HG02623 (cell line): ENCODE measurements around the gene ZNF823.
A peak's percentile ranks its signal among the peaks of the same experiment; 100 is the strongest.

Experiments used
- ATAC-seq: cut with Tn5 transposase; IDR thresholded peaks from one replicate; pipeline ENCODE4 v1.9.1; 2021; ENCODE audit warnings: moderate library complexity; ENCODE audit not compliant: unreplicated experiment

ZNF823 gene

DNA sequence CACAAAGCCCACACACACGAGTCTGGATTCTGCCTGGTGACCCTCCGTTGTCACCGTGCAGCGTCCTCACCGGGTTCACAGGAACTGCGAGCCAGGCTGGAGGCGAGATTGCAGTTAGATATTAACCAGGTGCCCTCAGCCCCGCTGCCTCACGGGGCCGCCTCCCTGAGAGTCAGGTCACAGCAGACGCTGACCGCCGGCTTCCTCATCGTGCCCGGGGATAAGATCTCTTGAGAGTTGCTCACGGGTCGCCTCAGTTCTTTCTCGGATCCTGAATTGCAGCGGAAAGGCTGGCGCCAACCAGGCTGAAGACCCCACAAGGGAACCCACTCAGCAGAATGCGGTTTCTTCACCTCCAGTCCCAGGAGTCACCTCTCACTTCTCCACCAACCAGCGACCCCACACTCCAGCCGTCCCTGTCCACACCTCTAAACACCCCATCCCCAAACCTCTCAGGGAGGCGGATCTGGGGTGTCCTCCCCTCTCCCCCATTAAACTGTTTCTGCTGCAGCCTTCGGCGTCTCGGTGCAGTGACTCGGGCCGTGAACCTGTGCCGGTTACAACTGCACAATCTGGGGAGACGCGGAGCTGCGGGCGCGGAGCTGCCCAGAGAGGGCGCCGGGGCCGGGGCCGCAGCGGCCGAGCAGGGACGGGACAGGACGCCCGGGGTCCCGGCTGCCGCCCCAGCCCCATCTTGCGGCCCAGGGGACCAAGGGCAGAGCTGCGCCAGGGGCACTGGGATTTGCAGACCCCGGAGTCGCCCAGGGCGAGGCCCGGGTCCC lies 591 bp downstream of the ZNF823 start:
- ATAC-seq, result peak; percentile 32

- ATAC-seq, result no peak
Measured at GRCh38 chr19:11736696-11737095, 2.0 kb downstream of the ZNF823 start.

GRCh38 chr19:11735375-11735774 lies 3.4 kb downstream of the ZNF823 start:
- no peak for ATAC-seq

GRCh38 chr19:11729586-11729985 lies 9.2 kb downstream of the ZNF823 start:
- no peak for ATAC-seq

DNA sequence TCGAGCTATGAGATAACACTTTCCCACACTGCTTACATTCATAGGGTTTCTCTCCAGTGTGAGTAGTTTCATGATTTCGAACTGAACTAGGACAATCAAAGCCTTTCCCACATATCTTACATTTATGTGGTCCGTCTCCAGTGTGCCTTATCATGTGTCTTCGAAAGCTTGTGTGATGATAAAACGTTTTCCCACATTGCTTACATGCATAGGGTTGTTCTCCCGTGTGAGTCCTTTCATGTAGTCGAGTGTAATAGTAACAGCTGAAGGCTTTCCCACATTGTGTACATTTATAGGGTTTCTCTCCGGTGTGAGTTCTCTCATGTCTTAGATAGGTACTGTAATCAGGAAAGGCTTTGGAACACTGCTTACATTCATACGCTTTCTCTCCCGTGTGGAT lies 16.3 kb downstream of the ZNF823 start:
- ATAC-seq, result no peak

GRCh38 chr19:11721681-11722080 lies 17.1 kb downstream of the ZNF823 start:
- no peak for ATAC-seq

DNA sequence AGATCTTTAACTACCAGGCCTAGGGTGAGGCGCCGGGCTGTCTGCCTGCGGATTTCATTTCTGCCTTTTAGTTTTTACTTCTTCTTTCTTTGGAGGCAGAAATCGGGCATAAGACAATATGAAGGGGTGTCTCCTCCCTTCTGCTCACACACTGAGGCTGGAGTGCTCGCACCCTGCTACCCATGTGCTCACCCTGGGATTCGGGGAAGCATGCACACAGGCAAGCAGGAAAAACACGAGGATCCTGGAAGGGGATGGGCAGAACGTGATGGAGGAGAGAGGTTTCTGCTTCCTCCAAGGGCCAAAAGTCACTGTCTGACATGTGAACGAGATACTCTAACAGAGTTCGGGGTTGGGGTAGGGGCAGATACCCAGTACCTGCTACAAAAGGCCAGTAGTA lies 28.4 kb downstream of the ZNF823 start:
- no peak for ATAC-seq

DNA sequence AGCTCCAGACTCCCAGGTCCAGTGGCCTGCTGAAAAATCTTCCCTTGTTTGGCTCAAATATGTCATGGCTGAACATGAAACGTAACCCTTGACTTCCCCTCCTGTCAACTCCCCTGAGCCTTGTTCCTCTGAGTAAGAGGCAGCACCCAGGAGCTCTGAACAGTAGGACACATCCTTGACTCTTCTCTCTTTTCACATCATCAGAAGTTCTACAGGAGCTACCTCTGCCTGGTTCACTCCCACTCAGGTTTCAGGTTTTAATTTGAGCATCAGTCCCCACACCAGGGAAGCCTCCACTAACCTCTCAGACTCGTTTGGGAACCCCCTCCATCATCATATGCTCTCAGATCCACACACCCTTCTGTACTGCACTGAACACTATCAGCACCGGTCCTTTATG lies 30.3 kb downstream of the ZNF823 start:
- no peak for ATAC-seq

DNA sequence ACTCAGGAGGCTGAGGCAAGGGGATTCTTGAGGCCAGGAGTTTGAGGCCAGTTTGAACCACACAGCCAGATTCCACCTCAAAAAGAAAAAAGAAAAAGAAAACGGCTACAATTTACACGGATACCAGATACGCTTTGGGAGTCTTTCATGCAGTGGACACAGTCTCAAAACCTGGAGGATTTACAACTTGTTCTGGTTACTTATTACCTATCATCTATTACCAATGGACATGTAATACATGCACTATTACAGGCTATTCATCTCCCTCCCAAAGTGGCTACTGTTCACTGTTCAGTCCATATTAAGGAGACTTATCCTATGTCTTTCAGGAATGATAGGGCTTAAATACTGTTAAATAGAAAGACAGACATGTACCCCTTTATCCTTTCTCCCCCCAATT lies 33.3 kb downstream of the ZNF823 start:
- no peak for ATAC-seq

DNA sequence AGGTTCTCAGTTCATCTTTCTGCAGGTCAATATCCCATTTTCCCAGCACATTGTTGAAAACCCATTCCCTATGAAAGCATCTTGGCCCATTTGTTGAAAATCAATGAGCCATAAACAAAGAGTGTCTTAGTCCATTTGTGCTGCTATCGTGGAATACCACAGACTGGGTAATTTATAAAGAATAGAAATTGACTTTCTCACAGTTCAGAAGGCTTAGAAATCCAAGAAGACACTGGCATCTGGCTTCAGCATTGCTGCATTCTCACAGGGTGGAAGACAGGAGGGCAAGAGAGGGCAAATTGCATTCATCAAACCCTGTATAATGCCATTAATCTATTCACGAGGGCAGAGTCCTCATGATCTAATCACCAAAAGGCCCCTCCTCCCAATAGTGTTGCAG lies 34.1 kb downstream of the ZNF823 start:
- no peak for ATAC-seq

DNA sequence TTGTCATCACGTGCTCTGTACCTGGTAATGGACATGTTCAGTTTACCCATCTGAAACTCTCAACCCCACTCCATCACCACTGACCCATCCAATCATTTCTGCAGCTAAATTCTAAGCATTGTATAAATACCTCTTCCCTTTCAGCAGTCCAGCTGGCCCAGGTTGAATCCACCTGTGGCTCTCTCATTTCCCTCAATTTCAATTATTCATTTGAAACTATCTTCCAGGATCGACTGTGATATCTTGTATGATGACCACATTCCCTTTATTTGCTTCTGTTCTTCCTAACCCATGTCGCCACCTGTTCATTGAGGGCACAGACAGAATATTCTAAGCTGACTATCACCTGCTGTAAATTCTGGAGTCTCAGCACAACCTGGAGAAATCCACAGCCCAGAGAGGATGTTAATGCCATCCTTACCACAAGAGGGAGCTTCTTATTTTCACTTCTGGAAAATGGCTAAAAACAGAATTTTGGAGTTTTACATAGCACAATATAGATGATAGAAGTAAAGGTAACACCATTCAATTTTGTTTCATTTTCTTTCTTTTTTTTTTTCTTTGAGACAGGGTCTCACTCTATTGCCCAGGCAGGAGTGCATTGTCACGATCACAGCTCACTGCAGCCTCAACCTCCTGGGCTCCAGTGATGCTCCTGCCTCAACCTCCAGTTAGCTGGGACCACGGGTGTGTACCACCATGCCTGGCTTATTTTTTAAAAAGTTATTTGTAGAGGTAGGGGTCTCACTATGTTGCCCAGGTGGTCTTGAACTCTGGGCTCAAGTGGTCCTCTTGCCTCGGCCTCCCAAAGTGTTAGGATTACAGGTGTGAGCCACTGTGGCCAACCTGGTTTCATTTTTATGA lies 38.6 kb downstream of the ZNF823 start:
- ATAC-seq, result no peak

- no peak for ATAC-seq
Measured at GRCh38 chr19:11698231-11698630, 40.5 kb downstream of the ZNF823 start.

DNA sequence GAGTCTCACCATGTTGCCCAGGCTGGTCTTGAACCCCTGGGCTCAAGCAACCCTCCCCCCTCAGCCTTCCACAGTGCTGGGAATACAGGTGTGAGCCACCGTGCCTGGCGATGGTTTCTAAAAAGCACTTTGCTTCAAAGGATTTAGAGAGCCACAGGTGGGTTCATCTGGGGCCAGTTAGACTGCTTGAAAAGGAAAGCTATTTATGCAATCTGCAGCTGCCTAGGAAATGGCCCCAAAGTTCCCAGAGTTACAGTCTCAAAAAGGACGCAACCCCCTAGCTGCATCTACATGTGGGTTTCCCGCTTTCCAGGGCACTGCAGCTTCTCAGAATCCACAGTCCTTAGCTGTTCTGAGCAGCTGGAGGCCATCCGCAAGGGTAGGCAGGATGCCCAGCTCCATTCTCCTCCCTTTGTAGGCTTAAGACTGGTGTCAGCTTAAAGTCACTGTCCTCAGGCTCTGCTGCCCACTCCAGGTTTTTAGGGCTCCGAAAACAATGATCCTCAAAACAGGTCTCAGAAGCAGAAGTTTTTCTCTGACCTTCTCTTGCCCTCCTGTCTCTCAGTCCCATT lies 41.4 kb downstream of the ZNF823 start:
- no peak for ATAC-seq

DNA sequence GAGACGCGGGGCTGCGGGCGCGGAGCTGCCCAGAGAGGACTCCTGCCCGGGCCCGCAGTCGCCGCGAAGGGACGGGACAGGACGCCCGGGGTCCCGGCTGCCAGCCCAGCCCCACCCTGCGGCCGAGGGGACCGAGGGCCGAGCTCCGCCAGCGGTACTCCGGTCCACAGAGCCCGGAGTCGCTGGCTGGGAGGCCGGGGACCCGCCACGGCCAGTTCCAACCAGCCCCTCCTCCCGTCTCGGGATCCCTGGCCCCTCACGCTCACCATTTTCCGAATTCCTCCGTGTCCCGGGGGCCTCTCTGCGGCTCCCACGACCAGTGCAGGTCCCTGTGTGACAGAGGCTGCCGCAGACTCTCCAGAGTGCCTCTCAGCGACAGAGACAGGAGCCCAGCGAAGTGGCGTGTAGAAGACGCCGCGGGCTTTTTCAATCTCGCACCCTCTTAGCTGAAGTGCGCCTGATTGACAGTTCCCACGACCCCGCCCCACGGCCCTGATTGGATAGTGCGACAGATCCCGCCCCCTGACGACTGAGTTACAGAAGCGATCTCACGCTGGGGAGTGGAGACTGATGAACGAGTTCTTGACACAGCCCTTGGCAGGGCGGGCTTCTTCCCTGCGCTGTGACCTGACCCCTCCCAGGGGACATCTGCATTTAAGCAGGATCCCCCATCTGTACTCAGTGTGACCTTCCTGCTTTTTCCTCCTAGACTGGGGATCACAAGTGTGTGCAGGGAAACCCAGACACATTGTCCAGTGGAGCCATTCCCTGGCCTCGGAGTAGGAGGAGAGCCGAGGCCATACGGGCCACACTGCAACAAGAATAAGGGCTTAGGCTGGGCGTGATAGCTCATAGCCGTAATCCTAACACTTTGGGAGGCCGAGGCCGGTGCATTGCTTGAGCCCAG lies 44.0 kb downstream of the ZNF823 start:
- peak; percentile 68 for ATAC-seq

DNA sequence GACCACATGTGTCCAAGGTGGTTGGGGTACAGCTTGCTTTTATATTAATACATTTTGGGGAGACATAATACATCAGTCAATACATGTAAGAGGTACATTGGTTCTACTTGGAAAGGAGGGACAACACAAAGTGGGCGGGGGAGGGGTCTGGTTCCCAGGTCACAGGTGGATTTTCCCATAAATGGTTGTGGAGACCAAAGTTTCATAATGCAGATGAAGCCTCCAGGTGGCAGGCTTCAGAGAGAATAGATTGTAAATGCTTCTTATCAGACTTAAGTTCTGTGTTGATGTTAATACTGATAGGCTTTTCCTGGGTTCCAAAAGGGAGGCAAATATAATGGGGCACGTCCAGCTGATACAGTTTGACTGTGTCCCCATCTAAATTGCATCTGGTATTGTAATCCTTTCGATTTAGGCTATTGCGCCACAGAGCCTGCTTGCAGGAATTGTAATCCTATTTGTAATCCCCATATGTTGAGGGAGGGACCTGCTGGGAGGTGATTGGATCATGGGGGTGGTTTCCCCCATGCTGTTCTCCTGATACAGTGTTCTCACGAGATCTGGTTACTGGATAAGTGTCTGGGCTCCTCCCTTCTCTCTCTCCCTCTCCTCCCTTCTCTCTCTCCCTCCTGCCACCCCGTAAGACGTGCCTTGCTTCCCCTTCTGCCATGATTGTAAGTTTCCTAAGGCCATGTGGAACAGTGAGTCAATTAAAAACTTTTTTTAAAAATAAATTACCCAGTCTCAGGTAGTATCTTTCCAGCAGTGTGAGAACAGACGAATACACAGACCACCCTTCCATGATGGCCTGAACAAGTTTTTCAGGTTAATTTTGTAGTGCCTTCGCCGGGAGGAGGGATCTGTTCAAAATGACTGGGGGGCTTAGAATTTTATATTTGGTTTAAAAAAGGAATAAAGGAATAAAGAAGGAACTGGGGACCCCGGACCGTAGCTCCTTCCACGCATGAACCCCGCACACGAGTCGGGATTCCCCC lies 44.9 kb downstream of the ZNF823 start:
- no peak for ATAC-seq

- ATAC-seq, result no peak
Measured at GRCh38 chr19:11692127-11692790, 46.5 kb downstream of the ZNF823 start.

DNA sequence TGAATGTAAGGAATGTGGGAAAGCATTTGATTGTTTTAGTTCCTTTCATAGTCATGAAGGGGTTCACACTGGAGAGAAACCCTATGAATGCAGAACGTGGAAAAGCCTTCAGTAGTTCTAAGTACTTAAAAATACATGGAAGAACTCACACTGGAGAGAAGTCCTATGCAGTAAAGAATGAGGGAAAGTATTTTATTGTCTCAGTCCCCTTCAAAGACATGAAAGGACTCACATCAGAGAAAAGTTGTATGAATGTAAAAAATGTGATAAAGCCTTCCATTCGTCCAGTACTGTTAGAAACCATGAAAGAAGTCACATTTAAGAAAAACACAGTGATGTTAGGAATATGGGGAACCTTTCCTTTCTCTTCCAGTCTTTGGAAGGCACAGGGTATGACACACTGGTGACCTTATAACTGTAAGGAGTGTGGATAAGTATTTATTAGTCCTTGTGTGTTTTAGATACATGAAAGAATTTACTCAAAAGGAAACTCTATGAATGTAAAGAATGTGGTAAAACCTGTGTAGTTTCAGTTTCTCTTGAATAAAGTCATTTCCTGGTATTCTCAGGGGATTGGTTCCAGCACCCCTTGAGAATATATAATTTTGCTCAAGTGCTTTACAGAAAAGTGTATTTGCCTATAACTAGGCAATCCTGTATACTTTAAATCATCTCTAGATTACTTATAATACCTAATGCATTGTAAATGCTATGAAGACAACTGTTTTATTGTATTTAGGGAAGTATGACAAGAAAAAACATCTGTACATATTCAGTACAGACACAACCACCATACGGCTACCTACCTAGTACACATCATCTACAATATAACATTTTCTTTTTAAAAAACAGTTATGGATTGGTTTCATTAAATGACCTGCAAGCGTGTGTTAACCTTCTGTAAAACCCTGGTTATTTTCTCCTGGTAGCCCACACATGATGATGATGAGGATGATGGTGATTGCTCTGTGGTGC lies 52.8 kb downstream of the ZNF823 start:
- ATAC-seq, result no peak
